Measurements from ENCODE around the gene VWA5B1. TPM values are rescaled to one million over a fixed set of nuclear protein-coding genes. Genes with fewer than 3 reads are reported as not detected.

The VWA5B1 gene
- total and polyA plus RNA-seq, 8 donors = not detected

DNA sequence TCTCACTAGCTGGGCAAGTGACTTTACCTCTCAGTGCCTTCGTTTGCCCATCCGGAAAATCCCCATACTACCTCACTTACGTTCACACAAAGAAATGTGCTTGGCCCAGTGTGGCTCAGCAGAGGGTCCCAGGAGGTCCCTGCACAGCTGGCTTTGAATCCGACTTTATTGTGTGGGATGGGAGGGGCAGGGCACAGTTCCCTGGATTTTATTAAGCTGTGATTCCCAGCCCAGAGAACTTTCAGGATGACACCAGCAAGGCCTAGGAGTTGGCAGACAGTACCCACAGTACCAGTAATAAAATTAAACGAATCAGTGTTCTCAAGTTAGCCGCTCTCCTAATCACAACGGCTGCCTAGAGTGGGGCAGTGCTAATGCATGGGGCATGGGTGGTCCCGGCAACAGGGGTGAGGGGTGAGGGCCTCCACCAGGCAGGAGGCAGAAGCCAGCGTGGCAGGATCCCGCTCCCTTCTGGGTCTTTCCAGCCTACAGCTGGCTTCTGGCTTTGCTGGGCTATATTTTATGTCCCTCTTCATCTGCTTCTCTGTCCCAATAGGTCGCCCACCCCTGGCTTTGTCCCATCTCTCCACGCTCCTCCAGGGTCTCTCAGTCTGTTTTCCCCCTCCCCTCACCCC is 74.9 kb downstream of the VWA5B1 start:
- no peak overlapping the region for H3K4me3 ChIP-seq
- peaks cover 11 to 20% (median 16%) of the 10 kb centered on the region in 4 donors for H3K4me1 ChIP-seq
- H3K27ac ChIP-seq = no peak overlapping the region
- WGBS, 5 donors = 41 to 47% (median 45%) methylated on average over 11 to 12 of the region's 12 CpGs
- intact Hi-C loops (cut with DNase I; ENCODE audit: low total_unique reads) = loop anchor here (10.0 kb wide), 1 partner anchor 451 kb away; no protein-coding TSS in a partner anchor
- H3K27me3 ChIP-seq = peaks cover 12 to 97% (median 68%) of the 10 kb centered on the region in 3 donors
- TF ChIP-seq CTCF (IDR thresholded peaks at IDR 0.05) = no peak
- no peak for TF ChIP-seq POLR2A (IDR thresholded peaks at IDR 0.05)
- TF ChIP-seq POLR2AphosphoS5 (IDR thresholded peaks at IDR 0.05) = no peak
- TF ChIP-seq EP300 (IDR thresholded peaks at IDR 0.05) = no peak
- no peaks in the 10 kb centered on the region for H3K36me3 ChIP-seq
- DNase-seq = no peak
- H3K9me3 ChIP-seq = no peaks in the 10 kb centered on the region

DNA sequence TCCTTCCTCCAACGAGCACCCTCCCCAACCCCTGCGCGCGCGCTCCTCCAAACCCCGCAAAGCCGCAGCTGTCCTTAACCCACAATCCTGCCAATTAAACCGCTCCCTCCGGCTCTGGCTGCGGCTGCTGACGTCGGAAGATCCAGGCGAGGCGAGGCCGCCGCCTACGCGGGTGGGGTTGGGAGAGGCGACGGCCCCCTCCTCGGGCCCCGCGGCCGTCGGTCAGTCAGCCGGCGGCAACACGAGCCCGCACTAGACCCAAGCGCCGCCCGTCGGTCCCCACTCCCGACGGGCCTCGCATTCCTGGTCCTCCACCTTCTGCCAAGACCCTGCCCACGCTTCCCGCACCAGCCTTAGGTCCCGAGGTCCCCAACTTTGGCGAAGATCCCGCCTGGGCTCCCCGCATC is 75.4 kb downstream of the VWA5B1 start:
- H3K4me1 ChIP-seq = peaks cover 11 to 20% (median 16%) of the 10 kb centered on the region in 4 donors
- H3K27me3 ChIP-seq = peaks cover 12 to 97% (median 68%) of the 10 kb centered on the region in 3 donors
- H3K36me3 ChIP-seq = no peaks in the 10 kb centered on the region
- 2 to 6% (median 3%) methylated on average over 14 to 42 of the region's 42 CpGs for WGBS, 5 donors
- peak in 1 of 2 donors; percentile 78 for DNase-seq
- H3K27ac ChIP-seq = no peak overlapping the region
- no peaks in the 10 kb centered on the region for H3K9me3 ChIP-seq
- peak overlapping the region in 3 of 4 donors; percentile 25 to 39 (median 28) for H3K4me3 ChIP-seq
- intact Hi-C loops (cut with DNase I; ENCODE audit: low total_unique reads) = loop anchor here (10.0 kb wide), 1 partner anchor 451 kb away; no protein-coding TSS in a partner anchor
- no peak for TF ChIP-seq CTCF (IDR thresholded peaks at IDR 0.05)
- no peak for TF ChIP-seq EP300 (IDR thresholded peaks at IDR 0.05)
- no peak for TF ChIP-seq POLR2A (IDR thresholded peaks at IDR 0.05)
- no peak for TF ChIP-seq POLR2AphosphoS5 (IDR thresholded peaks at IDR 0.05)

DNA sequence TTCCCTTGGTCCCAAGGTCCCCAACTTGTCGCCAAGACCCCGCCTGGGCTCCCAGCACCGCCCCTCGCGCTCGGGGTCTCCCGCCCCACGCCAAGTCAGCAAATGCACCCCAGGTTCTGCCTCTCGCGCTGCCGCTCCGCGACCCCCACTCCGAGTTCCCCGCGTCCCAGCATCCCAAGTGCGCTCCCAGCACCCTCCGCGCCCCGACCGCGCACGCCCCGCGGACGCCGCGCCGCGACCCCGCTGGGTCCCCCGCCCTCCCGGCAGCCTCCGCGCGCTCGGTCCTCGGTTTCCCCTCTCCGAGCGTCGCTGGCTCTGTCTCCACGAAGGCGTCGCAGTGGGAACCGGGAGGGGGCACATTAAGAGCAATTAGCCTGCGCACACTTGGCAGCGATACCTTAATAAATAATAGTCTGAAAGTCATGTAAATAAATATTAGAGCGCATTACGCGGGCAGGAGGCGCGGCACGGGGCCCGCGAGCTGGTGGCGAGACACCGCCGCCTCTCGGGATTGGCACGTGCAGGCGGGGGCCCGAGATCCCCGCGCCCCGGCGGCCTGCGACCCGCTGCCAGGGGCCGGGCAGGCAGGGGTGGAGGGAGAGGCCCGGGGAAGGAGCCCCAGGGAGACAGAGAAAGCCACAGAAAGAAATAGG is 75.9 kb downstream of the VWA5B1 start:
- intact Hi-C loops (cut with DNase I; ENCODE audit: low total_unique reads) = loop anchor here (10.0 kb wide), 1 partner anchor 452 kb away; no protein-coding TSS in a partner anchor
- Histone ChIP-seq H3K36me3 (no peaks in the 10 kb centered on the region), H3K4me3 (peak overlapping the region; percentile 17 to 39 (median 26)), H3K4me1 (peaks cover 11 to 20% (median 16%) of the 10 kb centered on the region in 4 donors), H3K27ac (no peak overlapping the region), H3K9me3 (no peaks in the 10 kb centered on the region), H3K27me3 (peaks cover 12 to 97% (median 67%) of the 10 kb centered on the region in 3 donors)
- DNase-seq = peak in 1 of 2 donors; percentile 36
- TF ChIP-seq CTCF (IDR thresholded peaks at IDR 0.05) (no peak), EP300 (IDR thresholded peaks at IDR 0.05) (no peak), POLR2A (IDR thresholded peaks at IDR 0.05) (no peak), POLR2AphosphoS5 (IDR thresholded peaks at IDR 0.05) (no peak)
- 2 to 5% (median 3%) methylated on average over 67 to 70 of the region's 70 CpGs for WGBS, 5 donors

DNA sequence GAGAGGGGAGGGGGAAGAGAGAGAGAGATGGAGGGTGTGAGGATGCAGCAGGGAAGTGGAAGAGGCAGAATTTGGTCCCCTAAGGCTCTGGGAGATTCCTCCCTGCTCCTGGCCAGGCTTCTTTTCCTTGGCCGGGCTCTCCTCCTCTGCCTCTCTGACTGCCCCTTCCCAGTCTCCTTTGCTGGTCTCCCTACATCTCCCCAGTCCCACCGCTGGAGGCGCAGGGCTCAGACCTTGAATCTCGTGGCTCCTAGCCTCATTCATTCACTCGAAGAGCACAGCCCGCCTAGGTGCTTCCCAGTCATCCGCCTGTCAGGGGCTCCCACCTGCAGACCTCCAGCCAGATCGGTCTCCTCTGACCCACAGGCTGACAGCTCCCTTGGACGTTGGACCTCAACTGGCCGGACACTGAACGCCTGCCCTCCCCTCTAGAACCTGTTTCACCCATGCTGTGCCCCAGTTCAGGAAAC is 76.5 kb downstream of the VWA5B1 start:
- no peak overlapping the region for H3K27ac ChIP-seq
- H3K27me3 ChIP-seq = peaks cover 12 to 97% (median 65%) of the 10 kb centered on the region in 3 donors
- peak in 1 of 2 donors; percentile 72 for DNase-seq
- no peaks in the 10 kb centered on the region for H3K36me3 ChIP-seq
- H3K4me1 ChIP-seq = peaks cover 11 to 20% (median 16%) of the 10 kb centered on the region in 4 donors
- WGBS, 5 donors = 5 to 18% (median 11%) methylated on average over 11 of the region's 11 CpGs
- intact Hi-C loops (cut with DNase I; ENCODE audit: low total_unique reads) = loop anchor here (10.0 kb wide), 1 partner anchor 452 kb away; no protein-coding TSS in a partner anchor
- peak overlapping the region; percentile 17 to 39 (median 26) for H3K4me3 ChIP-seq
- TF ChIP-seq EP300 (IDR thresholded peaks at IDR 0.05) (no peak), POLR2AphosphoS5 (IDR thresholded peaks at IDR 0.05) (no peak), CTCF (IDR thresholded peaks at IDR 0.05) (peak in 2 of 7 experiments; percentile 19 to 25), POLR2A (IDR thresholded peaks at IDR 0.05) (no peak)
- no peaks in the 10 kb centered on the region for H3K9me3 ChIP-seq

Data from stomach (tissue), 9 donors.